ENCODE data around the gene FRYL. TPM values are rescaled to one million over a fixed set of nuclear protein-coding genes. Genes with fewer than 3 reads are reported as not detected.

The FRYL gene
- total and polyA plus RNA-seq, 9 donors, result 14.9 to 38.3 (median 20.3) TPM

GRCh38 chr4:48602222-48602621 is 177.9 kb downstream of the FRYL start:
- Histone ChIP-seq H3K27ac (ENCODE audit: low read length) (no peak overlapping the region), H3K27me3 (ENCODE audit: control insufficient read depth, insufficient read depth, low read length) (no peaks in the 10 kb centered on the region), H3K4me1 (ENCODE audit: control insufficient read depth, insufficient read depth, low read length) (no peaks in the 10 kb centered on the region), H3K9me3 (replicated peaks; ENCODE audit: control insufficient read depth, low read depth, low read length) (no peaks in the 10 kb centered on the region), H3K4me3 (ENCODE audit: low read length) (no peak overlapping the region), H3K36me3 (ENCODE audit: control insufficient read depth, insufficient read depth, low read length) (peaks cover 2% of the 10 kb centered on the region)
- DNase-seq, result no peak
- WGBS (ENCODE audit: insufficient coverage), result no CpG with 5 or more reads among the region's 3 CpGs

DNA sequence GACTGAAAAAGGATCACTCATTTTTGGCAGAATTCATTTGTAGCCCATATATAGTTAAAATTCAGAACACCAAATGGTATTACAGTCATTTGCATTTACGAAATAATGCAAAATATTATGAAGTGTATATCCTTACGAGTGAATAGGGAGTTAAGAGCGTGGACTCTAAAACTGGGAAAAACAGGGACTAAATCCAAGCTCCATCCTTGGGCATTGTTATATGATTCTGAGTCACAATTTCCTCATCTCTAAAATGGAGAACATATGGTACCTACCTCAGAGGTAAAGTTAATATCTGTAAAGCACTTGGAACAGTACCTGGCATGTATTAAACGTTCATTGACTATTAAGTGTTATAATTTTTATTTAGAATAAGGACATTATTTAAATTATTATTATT is 183.7 kb downstream of the FRYL start:
- Histone ChIP-seq H3K27ac (ENCODE audit: low read length) (no peak overlapping the region), H3K27me3 (ENCODE audit: control insufficient read depth, insufficient read depth, low read length) (no peaks in the 10 kb centered on the region), H3K9me3 (replicated peaks; ENCODE audit: control insufficient read depth, low read depth, low read length) (no peaks in the 10 kb centered on the region), H3K36me3 (ENCODE audit: control insufficient read depth, insufficient read depth, low read length) (peaks cover 6% of the 10 kb centered on the region), H3K4me1 (ENCODE audit: control insufficient read depth, insufficient read depth, low read length) (no peaks in the 10 kb centered on the region), H3K4me3 (ENCODE audit: low read length) (no peak overlapping the region)
- DNase-seq, result no peak
- no CpG with 5 or more reads among the region's 4 CpGs for WGBS (ENCODE audit: insufficient coverage)

DNA sequence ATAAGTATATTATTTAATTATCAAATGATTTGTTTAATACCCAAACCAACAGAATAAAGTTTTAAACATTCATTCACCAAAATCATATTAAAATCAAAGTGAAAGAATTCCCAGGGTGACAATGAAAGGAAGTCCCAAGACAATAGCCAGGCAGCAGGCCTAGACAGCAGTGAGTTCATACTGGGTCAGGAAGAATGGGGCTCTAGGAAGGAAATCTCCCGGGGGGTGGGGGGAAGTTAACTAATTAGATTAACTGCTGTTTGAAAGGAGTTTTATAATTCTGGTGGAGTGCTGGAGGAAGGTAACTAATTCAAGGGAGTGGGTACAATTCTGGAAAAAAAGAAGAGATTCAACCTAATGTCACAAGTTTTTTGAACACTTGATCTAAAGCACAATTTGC is 185.9 kb downstream of the FRYL start:
- Histone ChIP-seq H3K4me3 (ENCODE audit: low read length) (no peak overlapping the region), H3K27ac (ENCODE audit: low read length) (no peak overlapping the region), H3K27me3 (ENCODE audit: control insufficient read depth, insufficient read depth, low read length) (no peaks in the 10 kb centered on the region), H3K4me1 (ENCODE audit: control insufficient read depth, insufficient read depth, low read length) (no peaks in the 10 kb centered on the region), H3K9me3 (replicated peaks; ENCODE audit: control insufficient read depth, low read depth, low read length) (no peaks in the 10 kb centered on the region), H3K36me3 (ENCODE audit: control insufficient read depth, insufficient read depth, low read length) (peaks cover 7% of the 10 kb centered on the region)
- WGBS (ENCODE audit: insufficient coverage), result 0% methylated on average over 1 of the region's 1 CpG
- peak; percentile 27 for DNase-seq

DNA sequence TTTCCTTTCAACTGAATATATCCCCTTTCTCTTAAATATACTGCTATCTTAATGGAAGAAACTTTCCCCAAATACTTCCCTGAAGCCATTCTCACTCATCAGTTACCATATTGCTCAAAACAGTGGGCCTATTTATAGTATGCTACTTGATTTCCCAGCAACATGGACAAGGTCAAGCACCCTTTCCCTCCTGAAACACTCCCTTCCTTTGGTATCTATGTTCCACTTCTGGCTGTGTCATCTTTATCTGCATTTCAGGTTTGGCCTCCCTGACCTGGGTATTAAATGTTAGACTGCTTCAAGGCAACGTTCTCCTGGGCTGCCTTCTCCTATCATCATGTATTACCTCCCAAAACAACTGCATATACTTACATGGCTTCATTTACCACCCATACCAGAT is 188.7 kb downstream of the FRYL start:
- Histone ChIP-seq H3K27ac (ENCODE audit: low read length) (no peak overlapping the region), H3K36me3 (ENCODE audit: control insufficient read depth, insufficient read depth, low read length) (peaks cover 15% of the 10 kb centered on the region)
- 100% methylated on average over 1 of the region's 1 CpG for WGBS (ENCODE audit: insufficient coverage)

GRCh38 chr4:48590884-48591283 is 189.2 kb downstream of the FRYL start:
- H3K27ac ChIP-seq (ENCODE audit: low read length), result no peak overlapping the region
- 78% methylated on average over 2 of the region's 2 CpGs for WGBS (ENCODE audit: insufficient coverage)

More for the DNA sequence above, 188.7 kb downstream of the FRYL start:
- no peak for DNase-seq
- Histone ChIP-seq H3K4me3 (ENCODE audit: low read length) (no peak overlapping the region), H3K9me3 (replicated peaks; ENCODE audit: control insufficient read depth, low read depth, low read length) (no peaks in the 10 kb centered on the region), H3K4me1 (ENCODE audit: control insufficient read depth, insufficient read depth, low read length) (no peaks in the 10 kb centered on the region), H3K27me3 (ENCODE audit: control insufficient read depth, insufficient read depth, low read length) (no peaks in the 10 kb centered on the region)

GRCh38 chr4:48589098-48589445 is 191.0 kb downstream of the FRYL start:
- no peak overlapping the region for H3K27ac ChIP-seq (ENCODE audit: low read length)
- no peaks in the 10 kb centered on the region for H3K27me3 ChIP-seq (ENCODE audit: control insufficient read depth, insufficient read depth, low read length)
- H3K9me3 ChIP-seq (replicated peaks; ENCODE audit: control insufficient read depth, low read depth, low read length), result no peaks in the 10 kb centered on the region
- H3K36me3 ChIP-seq (ENCODE audit: control insufficient read depth, insufficient read depth, low read length), result peaks cover 12% of the 10 kb centered on the region
- no peak for DNase-seq
- H3K4me1 ChIP-seq (ENCODE audit: control insufficient read depth, insufficient read depth, low read length), result no peaks in the 10 kb centered on the region
- WGBS (ENCODE audit: insufficient coverage), result no CpG with 5 or more reads among the region's 1 CpG
- H3K4me3 ChIP-seq (ENCODE audit: low read length), result no peak overlapping the region

More at GRCh38 chr4:48590884-48591283, 189.2 kb downstream of the FRYL start:
- Histone ChIP-seq H3K9me3 (replicated peaks; ENCODE audit: control insufficient read depth, low read depth, low read length) (no peaks in the 10 kb centered on the region), H3K36me3 (ENCODE audit: control insufficient read depth, insufficient read depth, low read length) (peaks cover 15% of the 10 kb centered on the region), H3K4me3 (ENCODE audit: low read length) (no peak overlapping the region), H3K27me3 (ENCODE audit: control insufficient read depth, insufficient read depth, low read length) (no peaks in the 10 kb centered on the region), H3K4me1 (ENCODE audit: control insufficient read depth, insufficient read depth, low read length) (no peaks in the 10 kb centered on the region)
- DNase-seq, result no peak

DNA sequence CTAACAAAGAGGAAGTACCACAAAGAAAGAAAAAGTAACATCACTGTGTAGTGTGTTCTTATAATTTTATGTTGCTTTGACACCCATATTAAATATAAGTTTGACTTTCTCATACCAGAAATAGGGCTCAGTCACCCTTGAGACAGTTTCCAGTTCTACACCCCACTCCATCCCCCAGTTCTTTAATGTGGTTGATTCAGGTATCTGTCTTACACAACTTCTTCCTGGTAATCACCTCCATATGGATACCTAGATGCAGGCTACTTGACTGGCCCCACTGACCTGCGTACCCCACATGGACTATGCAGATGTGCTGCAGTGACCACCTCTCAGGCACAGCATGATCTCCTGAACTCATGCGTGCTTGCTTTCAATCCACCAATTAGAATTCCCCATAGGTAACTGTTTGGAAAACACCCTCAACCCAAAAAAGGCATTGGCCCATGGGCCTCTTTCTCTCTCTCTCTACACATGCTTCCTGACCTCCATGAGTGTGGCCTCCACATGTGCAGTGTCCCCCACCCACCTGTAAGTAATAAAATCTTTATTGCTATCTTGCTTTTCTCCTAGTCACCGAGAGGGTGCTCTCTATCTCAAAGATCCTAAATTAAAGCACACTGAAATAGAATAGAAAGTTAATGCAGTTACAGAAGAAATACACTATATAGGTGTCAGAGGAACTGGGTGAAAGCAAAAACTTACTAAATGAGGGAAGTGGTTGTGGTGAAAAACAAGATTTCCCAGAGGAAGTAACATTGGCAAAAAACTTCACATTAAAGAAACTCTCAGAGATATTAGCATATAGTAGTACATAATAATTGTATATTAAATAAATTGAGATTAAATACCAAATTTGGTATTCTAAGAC is 191.6 kb downstream of the FRYL start:
- H3K9me3 ChIP-seq (replicated peaks; ENCODE audit: control insufficient read depth, low read depth, low read length), result no peaks in the 10 kb centered on the region
- no peaks in the 10 kb centered on the region for H3K27me3 ChIP-seq (ENCODE audit: control insufficient read depth, insufficient read depth, low read length)
- no peaks in the 10 kb centered on the region for H3K4me1 ChIP-seq (ENCODE audit: control insufficient read depth, insufficient read depth, low read length)
- H3K27ac ChIP-seq (ENCODE audit: low read length), result no peak overlapping the region
- peaks cover 12% of the 10 kb centered on the region for H3K36me3 ChIP-seq (ENCODE audit: control insufficient read depth, insufficient read depth, low read length)
- DNase-seq, result no peak
- no peak overlapping the region for H3K4me3 ChIP-seq (ENCODE audit: low read length)
- WGBS (ENCODE audit: insufficient coverage), result 68% methylated on average over 2 of the region's 3 CpGs

GRCh38 chr4:48585401-48585800 is 194.7 kb downstream of the FRYL start:
- no CpG with 5 or more reads among the region's 2 CpGs for WGBS (ENCODE audit: insufficient coverage)

DNA sequence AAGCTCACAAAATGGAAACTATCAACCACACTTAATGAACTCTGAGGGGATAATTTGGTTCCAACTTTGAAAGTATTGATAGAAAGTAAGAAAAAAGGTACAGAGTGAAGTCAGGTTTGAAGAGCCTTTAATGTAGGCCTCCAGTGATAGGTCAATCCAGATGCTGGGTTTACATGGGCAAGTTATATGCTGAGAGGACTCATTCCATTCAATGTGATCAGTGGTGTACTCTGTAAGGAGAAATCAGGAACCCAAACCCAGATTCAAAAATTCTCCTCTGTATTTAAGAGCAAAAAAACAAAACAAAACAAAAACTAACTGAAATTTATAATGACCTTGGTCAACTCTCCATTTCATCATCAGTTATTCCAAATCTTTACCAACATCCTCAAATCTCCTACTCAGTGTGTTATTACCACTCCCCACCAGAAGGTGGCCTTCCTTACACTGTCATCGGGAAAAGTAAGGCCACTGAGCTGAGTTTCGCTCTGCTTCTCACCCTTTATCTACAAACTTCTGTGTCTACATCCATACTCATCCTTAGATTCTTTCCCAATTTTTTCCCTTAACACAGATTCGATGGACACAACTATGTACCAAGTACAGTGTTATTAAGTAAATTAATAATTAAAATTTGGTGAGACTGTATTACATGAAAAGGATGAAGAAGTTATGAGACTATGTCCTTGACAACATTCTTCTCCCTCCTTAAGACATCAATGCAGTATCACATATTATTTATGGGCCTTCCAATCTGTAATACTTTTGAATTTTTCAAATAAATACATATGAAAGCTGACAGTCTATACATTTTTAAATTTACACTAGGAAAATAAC is 201.7 kb downstream of the FRYL start:
- Histone ChIP-seq H3K36me3 (ENCODE audit: control insufficient read depth, insufficient read depth, low read length) (peaks cover 13% of the 10 kb centered on the region), H3K4me3 (ENCODE audit: low read length) (no peak overlapping the region), H3K9me3 (replicated peaks; ENCODE audit: control insufficient read depth, low read depth, low read length) (no peaks in the 10 kb centered on the region), H3K4me1 (ENCODE audit: control insufficient read depth, insufficient read depth, low read length) (no peaks in the 10 kb centered on the region), H3K27me3 (ENCODE audit: control insufficient read depth, insufficient read depth, low read length) (no peaks in the 10 kb centered on the region), H3K27ac (ENCODE audit: low read length) (no peak overlapping the region)
- peak; percentile 77 for DNase-seq
- WGBS (ENCODE audit: insufficient coverage), result 0% methylated on average over 2 of the region's 3 CpGs

More at GRCh38 chr4:48585401-48585800, 194.7 kb downstream of the FRYL start:
- no peak overlapping the region for H3K27ac ChIP-seq (ENCODE audit: low read length)
- H3K27me3 ChIP-seq (ENCODE audit: control insufficient read depth, insufficient read depth, low read length), result no peaks in the 10 kb centered on the region
- no peaks in the 10 kb centered on the region for H3K4me1 ChIP-seq (ENCODE audit: control insufficient read depth, insufficient read depth, low read length)
- no peaks in the 10 kb centered on the region for H3K9me3 ChIP-seq (replicated peaks; ENCODE audit: control insufficient read depth, low read depth, low read length)
- DNase-seq, result no peak
- peaks cover 20% of the 10 kb centered on the region for H3K36me3 ChIP-seq (ENCODE audit: control insufficient read depth, insufficient read depth, low read length)
- no peak overlapping the region for H3K4me3 ChIP-seq (ENCODE audit: low read length)

DNA sequence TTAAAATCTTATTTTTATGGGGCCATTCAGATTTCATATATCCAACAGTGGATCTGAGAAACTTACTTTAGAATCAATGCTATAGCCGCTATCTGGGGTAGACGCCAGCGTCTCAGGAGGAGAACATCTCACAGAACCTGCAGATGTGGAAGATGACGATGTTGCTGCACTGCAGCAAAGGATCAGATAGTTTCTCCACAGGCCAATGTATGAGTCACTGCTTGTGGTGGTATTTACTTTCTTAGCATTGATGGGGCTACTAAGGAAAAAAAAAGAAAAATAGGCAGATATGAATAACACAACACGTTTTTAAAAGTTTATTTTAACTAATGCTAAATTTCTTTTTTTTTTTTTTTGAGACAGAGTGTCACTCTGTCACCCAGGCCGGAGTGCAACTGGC is 204.1 kb downstream of the FRYL start:
- Histone ChIP-seq H3K9me3 (replicated peaks; ENCODE audit: control insufficient read depth, low read depth, low read length) (no peaks in the 10 kb centered on the region), H3K36me3 (ENCODE audit: control insufficient read depth, insufficient read depth, low read length) (peaks cover 10% of the 10 kb centered on the region), H3K27me3 (ENCODE audit: control insufficient read depth, insufficient read depth, low read length) (no peaks in the 10 kb centered on the region), H3K4me1 (ENCODE audit: control insufficient read depth, insufficient read depth, low read length) (no peaks in the 10 kb centered on the region), H3K27ac (ENCODE audit: low read length) (no peak overlapping the region), H3K4me3 (ENCODE audit: low read length) (no peak overlapping the region)
- DNase-seq, result no peak
- WGBS (ENCODE audit: insufficient coverage), result 100% methylated on average over 4 of the region's 6 CpGs
